ENCODE results near the gene NCAN. TPM values are rescaled to one million over a fixed set of nuclear protein-coding genes. Genes with fewer than 3 reads are reported as not detected.

The NCAN gene
- total and polyA plus RNA-seq, 3 donors from 2014 or later, result 2.3 to 3.7 (median 3.3) TPM

GRCh38 chr19:19186742-19187141 lies 25.0 kb upstream of the NCAN start:
- H3K27ac ChIP-seq, result no peak overlapping the region
- H3K4me1 ChIP-seq, result peaks cover 8% of the 10 kb centered on the region
- no peaks in the 10 kb centered on the region for H3K27me3 ChIP-seq
- intact Hi-C loops (cut with DNase I; ENCODE audit: low total_unique reads), result no loop called here
- WGBS, 2 donors, result 90 to 92% methylated on average over 13 to 14 of the region's 14 CpGs
- H3K9me3 ChIP-seq, result no peaks in the 10 kb centered on the region
- H3K36me3 ChIP-seq (ENCODE audit: low read depth, missing control alignments), result no peaks in the 10 kb centered on the region
- no peak for DNase-seq
- TF ChIP-seq POLR2A (IDR thresholded peaks at IDR 0.05) (no peak), CTCF (IDR thresholded peaks at IDR 0.05) (no peak)
- H3K4me3 ChIP-seq, result no peak overlapping the region

- peak overlapping the region; percentile 98 to 99 for H3K27ac ChIP-seq
- H3K36me3 ChIP-seq (ENCODE audit: low read depth, missing control alignments), result no peaks in the 10 kb centered on the region
- peaks cover 17% of the 10 kb centered on the region for H3K4me1 ChIP-seq
- WGBS, 2 donors, result 0 to 1% methylated on average over 13 to 17 of the region's 17 CpGs
- intact Hi-C loops (cut with DNase I; ENCODE audit: low total_unique reads), result no loop called here
- no peaks in the 10 kb centered on the region for H3K27me3 ChIP-seq
- no peak for DNase-seq
- H3K9me3 ChIP-seq, result no peaks in the 10 kb centered on the region
- TF ChIP-seq POLR2A (IDR thresholded peaks at IDR 0.05) (no peak), CTCF (IDR thresholded peaks at IDR 0.05) (no peak)
- peak overlapping the region; percentile 66 to 86 for H3K4me3 ChIP-seq
These were observed 20.0 kb upstream of the NCAN start for GRCh38 chr19:19191768-19192077.

GRCh38 chr19:19192078-19192882 lies 19.5 kb upstream of the NCAN start, which contains the start of the genes BORCS8 and RFXANK:
Gene BORCS8, minus strand, starts transcription at chr19:19192152. Its CDS starts 35 bp downstream, at chr19:19192117.
Gene RFXANK, plus strand, starts transcription at chr19:19192258. Its CDS starts 1,689 bp downstream, at chr19:19193947.
- intact Hi-C loops (cut with DNase I; ENCODE audit: low total_unique reads), result no loop called here
- Histone ChIP-seq H3K4me3 (peak within 1 kb of the TSS; percentile 66 to 86), H3K36me3 (ENCODE audit: low read depth, missing control alignments) (no peaks in the 10 kb centered on the region), H3K27me3 (no peaks in the 10 kb centered on the region), H3K4me1 (peaks cover 17% of the 10 kb centered on the region), H3K9me3 (no peaks in the 10 kb centered on the region), H3K27ac (peak within 1 kb of the TSS; percentile 98 to 99)
- DNase-seq, result peak; percentile 99
- 0% methylated on average over 21 to 52 of the region's 53 CpGs for WGBS, 2 donors
- TF ChIP-seq POLR2A (IDR thresholded peaks at IDR 0.05) (no peak), CTCF (IDR thresholded peaks at IDR 0.05) (peak in 1 of 3 experiments; percentile 20)

GRCh38 chr19:19192910-19193423 lies 18.8 kb upstream of the NCAN start:
- 1% methylated on average over 19 to 22 of the region's 22 CpGs for WGBS, 2 donors
- H3K4me3 ChIP-seq, result peak overlapping the region; percentile 66 to 86
- no peak for DNase-seq
- intact Hi-C loops (cut with DNase I; ENCODE audit: low total_unique reads), result no loop called here
- H3K36me3 ChIP-seq (ENCODE audit: low read depth, missing control alignments), result no peaks in the 10 kb centered on the region
- TF ChIP-seq CTCF (IDR thresholded peaks at IDR 0.05) (no peak), POLR2A (IDR thresholded peaks at IDR 0.05) (no peak)
- H3K9me3 ChIP-seq, result no peaks in the 10 kb centered on the region
- H3K4me1 ChIP-seq, result peaks cover 17% of the 10 kb centered on the region
- H3K27me3 ChIP-seq, result no peaks in the 10 kb centered on the region
- peak overlapping the region; percentile 57 to 70 for H3K27ac ChIP-seq
